Stimulated activated CD8-positive, alpha-beta memory T cell treated with anti-CD3 and anti-CD28 coated beads, Interleukin-4, amount 100 ng/mL, for 24 hours (primary cell): Measurements from ENCODE around the gene PRDM12.

Experiments used
- DNase-seq: peaks from one replicate; pipeline ENCODE4 v3.0.0-alpha.2; 2020; ENCODE audit warnings: low read depth

The PRDM12 gene

DNA sequence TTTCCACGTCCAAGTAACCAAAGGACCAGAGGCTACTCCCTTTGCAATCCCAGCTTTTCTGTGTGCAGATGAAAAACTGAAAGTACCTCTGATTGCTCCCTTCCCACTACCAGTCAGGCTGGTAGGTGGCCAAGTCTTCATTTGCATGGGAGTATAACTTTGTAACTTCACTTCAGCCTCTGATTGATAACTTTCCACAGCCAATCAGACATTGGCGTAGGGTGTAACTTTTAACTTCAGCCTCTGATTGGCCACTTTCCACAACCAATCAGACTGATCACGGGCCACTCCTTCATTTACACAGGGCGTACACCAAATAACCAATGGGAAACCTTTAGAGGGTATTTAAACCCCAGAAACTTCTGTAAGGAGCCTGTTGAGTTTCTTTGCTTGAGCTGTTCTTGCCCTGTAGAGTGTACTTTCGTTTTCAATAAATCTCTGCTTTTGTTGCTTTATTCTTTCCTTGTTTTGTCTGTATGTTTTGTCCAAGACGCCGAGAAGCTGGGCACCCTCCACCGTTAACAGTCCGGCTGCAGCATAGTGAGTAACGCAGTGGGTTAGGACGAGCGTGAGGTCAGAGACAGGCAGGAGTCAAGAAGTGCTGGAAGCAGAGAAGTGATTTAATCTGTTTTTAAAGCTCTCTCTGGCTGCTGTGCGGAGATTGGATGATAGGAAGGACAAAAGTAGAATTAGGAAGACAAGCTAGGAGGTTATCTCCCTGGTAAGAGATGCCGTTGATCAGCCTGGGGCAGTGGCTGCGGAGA lies 25.7 kb downstream of the PRDM12 start:
- no peak for DNase-seq

DNA sequence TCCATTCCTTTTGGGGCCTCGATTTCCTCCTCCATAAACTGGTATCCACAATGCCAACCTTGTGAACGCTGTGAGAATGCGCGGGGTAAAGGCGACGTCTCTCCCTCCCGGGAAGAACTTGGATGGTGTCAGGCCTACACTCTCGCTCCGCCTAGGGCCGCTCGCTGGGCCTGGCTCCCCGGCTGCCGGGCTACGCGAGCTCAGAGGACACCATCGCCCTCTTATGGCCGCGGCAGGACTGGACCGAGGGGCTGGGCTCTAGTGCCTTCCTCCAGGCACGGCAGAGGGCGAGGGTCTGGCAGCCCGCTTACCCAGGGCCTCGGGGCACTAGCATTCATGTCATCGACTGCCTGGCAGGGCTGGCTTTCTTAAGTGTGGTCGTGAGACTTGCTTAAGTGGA lies 27.9 kb downstream of the PRDM12 start:
- no peak for DNase-seq

DNA sequence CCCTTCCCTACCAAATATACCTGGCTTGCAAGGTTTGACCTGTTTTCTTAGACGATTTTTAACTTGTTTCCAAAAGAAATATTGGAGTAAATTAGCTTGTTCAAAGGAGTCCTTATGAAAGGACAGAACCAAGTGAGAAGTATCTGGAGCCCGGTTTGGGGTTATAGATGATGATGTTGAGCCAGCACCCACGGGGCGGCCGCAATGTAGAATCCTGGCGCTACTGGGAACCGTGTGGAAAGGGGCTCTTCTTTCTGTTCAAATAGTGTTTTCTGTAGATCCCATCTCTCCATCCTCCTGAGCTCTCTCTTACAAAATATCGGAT lies 28.7 kb downstream of the PRDM12 start:
- DNase-seq = no peak

DNA sequence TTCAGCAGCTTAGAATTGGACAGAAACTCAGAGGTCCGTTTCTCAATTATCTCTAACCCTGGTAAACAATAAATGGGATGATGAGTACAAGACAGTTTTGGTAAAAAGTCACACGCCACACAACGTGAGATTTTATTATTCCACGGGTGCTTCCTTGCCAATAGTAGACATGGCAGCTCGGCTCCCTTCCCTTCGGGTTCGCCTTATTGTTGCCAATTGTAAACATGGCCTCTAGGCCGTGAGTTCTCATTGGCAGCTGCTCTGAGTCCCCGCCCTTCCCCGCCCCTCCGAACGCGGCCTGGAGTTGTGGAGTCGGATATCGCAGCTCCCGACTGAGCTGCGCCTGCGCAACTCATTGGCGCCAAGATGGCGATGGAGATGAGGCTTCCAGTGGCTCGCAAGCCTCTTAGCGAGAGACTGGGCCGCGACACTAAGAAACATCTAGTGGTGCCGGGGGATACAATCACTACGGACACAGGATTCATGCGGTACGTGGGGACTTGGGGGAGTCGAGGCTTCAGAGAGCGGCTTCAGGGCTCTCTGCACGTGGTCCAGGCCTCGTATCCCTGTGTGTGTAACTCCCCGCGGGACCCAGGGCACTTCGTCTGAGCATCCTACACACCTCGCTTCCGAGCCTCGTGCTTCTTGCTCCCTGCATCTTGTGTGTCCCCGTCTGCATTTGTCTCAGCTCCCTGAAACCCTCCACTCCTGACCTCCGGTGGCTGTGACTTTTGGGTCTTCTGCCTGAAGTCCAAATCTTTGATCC lies 29.2 kb downstream of the PRDM12 start, which contains the start of gene EXOSC2:
EXOSC2 (plus strand) TSS at position 355 of the 766 bp plus-strand sequence; CDS start at position 367, 12 bp downstream.
- peak; percentile 98 for DNase-seq

DNA sequence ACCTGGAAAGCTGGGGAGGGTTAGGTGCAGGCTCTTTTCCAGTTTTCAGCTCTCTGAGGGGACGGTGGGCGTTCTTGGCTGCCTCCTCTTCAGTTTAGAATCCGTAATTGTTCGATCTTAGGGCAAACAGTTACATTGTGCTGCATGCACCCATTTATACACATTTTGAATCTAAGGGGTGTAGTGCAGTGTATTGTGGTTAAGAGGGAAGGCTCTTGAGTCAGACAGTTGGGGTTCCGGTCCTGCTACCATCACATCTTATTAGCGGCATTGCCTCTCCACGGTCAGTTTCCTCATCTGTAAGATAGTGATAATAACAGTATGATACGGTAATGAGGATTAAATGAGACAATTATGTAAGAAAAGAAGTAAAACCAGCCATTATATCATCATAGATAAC lies 29.8 kb downstream of the PRDM12 start:
- no peak for DNase-seq

DNA sequence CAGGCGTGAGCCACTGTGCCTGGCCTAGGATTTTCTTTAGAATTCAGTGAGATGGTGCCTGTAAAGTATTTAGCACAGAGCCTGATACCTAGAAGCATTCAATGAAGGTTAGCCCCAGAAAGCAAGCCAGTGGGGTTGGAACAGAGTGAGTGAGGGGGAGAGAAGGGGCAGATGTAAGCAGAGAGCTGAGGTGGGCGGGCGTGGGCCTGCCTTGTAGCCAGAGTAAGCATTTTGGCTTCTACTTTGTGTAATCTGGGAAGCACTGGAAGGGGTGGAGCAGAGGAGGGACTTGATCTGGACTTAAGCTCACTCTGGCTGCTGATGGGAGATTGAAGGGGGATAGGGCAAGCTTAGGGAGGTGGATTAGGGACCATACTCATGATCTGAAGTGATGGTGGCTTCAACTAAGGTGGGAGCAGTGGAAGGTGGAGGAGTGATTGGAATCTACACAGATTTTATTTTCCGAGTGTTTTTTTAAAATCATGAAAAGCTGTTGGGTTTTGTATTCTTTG lies 31.8 kb downstream of the PRDM12 start:
- DNase-seq = no peak

DNA sequence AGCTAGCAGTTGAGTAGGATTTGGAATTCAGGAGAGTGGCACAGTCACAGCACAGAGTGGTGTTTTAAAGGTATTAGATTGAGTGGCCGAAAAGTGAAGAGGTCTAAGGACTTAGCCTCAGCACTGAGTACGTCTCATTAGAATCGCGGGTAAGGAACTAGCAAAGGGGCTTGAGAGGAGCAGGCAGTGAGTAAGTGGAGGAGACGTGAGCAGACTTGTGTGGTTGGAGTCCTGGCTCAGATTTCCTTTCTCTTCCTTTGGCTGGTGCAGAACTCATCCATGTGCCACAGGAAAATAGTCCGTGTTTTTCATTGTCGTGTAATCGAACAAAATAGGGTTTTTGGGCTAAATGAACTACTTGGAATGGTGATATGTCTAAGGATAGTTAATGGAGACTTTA lies 32.6 kb downstream of the PRDM12 start:
- DNase-seq = no peak

DNA sequence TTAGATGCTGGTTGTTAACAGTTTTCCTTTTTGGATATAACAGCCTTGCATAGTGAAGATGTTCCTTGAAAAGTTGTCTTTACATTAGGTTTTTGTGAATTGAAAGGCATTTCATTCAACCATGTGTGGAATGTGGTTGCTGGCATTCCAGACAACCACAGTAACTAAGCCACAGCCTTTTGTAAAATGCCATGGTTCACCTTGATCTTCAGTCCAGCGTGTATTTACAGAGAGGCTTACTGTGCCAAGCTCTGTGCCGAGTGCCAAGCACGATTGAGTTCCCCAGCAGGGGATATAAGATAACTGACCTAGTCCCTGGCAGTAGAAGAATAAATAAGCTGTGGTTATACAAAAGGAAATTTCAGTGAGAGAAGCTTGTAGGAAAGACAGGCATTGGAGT lies 34.1 kb downstream of the PRDM12 start:
- DNase-seq = no peak

DNA sequence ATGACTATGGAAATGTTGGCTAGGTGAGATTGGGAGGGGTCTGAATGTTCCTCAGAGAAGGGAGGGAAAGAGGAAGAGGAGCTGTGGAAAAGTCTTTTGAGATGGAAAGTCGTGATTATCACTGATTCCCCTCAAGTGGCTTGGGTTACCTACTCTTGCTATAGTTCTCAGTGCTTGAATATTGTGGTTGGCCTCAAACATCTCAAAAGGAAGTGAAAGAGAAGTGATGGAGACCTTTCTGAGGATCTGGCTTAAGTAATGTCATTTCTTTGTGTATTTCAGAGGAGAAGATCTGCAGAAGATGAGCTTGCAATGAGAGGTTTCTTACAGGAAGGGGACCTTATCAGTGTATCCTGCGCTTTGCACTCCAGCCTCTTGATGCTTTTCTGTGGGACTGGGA lies 34.7 kb downstream of the PRDM12 start:
- DNase-seq = no peak

DNA sequence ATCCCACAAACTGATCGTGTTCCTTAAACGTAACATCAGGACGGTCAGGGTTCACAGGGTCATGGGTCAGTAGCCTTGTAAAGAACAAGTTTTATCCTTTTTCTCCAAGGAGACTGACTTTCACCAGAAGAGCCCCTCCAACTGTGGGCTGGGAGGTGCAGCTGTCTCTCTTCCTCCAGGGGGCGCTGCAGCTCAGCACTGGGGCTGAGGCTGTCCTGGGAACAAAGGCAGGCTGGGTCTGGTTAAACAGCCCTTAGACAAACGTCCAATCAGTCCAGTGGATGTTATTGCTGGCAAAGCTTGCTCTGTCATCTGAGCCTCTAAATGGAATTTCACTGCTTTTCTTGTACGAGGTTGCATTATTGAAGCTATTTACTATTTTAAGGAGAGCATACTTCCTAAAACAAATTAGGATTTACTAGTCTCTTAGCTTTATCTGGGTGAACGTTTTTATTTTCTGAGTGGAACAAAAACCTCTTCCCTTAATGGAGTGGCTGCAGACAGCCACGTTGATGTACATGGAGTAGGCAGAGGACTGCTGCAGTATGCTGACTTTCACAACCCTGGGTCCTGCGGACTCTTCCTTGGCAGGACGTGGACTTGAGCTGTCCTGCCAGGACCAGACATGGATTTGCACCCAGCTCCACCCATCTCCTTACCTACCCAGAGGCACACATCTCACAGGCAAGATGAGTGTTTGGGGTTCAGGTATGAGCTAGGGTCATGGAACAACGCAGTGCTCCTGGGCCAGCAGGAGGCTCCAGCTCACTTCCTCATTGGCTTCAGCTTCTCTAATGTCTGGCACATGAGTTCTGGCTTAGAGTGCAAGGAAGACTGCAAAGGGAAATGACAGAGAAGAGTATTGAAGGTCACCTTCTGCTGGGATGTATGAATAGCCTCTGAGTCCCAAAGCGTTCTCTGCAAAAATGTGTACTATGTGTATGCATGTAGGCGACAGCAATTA lies 36.9 kb downstream of the PRDM12 start:
- DNase-seq = peak; percentile 52

DNA sequence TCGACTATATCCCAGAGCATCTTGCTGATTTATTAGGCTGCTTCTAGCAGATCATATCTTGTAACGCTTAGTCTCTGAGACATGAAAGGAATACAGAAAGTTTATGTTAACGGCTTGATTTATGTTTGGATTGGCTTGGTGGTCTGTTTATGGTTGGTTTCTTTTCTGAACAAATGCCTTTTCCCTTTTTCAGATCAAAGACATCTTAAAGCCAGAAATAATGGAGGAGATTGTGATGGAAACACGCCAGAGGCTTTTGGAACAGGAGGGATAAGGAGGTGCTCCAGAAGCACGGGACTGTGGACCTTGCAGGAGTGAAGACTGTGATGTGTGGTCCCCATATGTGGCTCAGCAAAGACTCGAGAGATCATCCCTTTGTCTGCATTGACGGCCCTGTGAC lies 39.1 kb downstream of the PRDM12 start:
- no peak for DNase-seq

DNA sequence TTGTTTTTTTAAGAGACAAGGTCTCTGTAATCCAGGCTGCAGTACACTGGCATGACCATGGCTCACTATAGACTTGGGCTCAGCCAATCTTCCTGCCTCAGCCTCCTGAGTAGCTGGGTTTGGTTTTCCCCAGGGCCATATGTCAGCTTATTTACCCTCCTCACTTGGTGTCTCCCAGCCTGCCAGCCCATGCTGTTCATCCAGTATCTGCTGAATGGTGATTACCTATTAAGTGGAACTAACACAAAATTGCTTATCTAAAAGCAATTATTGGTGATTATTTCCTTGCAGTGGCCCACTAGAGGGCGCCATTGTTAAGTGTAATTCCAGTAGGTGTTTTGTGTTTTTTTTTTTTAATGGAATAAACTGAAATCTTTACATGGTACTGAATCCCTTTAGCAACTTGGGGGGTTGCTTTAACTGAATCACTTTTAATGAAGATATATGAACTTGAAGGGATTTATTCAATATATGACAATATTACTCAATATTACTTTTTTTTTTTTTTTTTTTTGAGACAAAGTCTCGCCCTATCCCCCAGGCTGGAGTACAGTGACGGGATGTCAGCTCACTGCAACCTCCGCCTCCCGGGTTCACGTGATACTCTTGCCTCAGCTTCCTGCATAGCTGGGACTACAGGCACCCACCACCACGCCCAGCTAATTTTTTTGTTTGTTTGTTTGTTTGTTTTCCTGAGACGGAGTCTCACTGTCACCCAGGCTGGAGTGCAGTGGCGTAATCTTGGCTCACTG lies 43.0 kb downstream of the PRDM12 start:
- peak; percentile 50 for DNase-seq

DNA sequence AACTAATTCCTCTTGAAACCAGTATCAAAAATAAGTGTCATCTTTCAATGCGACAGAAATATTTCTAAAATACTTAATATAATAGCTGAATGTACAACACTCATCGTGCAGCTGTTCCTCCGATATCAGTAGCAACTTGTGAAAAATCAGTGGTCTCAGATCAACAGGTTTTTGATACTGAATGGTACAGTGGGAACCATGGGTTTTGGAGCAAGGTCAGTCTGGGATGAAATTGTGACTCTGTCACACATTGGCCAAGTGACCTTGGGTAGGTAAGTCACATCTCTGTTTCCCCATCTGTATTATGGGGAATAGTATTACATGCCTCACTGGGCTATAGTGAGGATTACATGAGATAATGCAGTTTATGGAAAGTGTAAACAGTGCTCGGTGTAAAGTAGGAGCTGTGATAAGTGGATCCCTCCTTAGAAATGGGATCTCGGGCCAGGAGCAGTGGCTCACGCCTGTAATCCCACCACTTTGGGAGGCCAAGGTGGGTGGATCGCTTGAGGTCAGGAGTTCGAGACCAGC lies 46.5 kb downstream of the PRDM12 start:
- no peak for DNase-seq

DNA sequence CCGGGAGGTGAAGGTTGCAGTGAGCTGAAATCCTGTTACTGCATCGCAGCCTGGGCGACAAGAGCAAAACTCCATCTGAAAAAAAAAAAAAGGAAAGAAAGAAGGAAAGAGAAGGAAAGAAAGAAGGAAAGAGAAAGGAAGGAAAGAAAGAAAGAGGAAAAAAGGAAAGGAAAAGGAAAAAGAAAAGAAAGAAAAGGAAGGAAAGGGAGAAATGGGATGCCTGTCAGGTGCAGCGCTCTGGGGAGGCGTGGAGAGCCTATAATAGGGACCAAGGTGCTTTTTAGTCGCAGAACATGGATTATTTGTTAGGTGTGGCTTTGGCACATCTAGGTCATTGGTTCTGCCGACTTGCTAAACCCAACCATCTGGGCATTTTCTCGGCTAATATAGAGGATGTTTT lies 47.1 kb downstream of the PRDM12 start:
- no peak for DNase-seq

DNA sequence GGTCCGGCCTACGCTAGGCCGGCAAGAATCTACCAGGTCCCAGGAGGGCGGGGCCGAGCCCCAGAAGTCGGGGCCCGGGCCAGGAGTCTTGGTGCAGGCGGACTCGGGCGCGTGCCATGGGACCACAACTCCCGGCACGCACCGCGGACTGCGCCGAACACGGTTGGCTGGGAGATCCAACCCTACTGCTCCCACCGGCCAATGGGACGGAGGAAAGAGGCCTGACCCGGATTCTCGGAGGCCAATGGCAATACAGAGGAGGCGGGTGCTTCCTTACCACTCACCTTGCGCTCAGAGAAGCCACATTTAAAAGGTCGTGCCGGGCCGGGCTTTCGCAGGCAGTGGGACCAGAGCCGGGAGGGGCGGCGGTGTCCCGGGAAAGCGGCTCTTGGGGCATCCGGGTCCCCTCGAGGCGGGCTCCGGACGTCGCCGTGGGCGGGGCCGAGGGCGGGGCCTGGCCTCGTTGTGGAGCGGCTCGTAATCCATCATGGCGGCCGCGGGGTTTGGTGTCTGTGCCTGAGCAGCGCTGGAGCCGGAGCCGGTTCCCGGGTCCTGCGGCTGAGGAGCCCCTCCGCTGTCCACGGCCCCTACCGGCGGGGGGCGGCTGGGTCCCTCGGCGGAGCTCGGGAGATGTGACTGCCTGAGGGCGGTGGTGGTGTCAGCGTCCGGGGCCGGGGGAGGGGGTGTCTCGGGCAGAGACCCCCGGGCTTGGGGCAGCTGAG lies 48.3 kb downstream of the PRDM12 start:
- DNase-seq = peak; percentile 92

DNA sequence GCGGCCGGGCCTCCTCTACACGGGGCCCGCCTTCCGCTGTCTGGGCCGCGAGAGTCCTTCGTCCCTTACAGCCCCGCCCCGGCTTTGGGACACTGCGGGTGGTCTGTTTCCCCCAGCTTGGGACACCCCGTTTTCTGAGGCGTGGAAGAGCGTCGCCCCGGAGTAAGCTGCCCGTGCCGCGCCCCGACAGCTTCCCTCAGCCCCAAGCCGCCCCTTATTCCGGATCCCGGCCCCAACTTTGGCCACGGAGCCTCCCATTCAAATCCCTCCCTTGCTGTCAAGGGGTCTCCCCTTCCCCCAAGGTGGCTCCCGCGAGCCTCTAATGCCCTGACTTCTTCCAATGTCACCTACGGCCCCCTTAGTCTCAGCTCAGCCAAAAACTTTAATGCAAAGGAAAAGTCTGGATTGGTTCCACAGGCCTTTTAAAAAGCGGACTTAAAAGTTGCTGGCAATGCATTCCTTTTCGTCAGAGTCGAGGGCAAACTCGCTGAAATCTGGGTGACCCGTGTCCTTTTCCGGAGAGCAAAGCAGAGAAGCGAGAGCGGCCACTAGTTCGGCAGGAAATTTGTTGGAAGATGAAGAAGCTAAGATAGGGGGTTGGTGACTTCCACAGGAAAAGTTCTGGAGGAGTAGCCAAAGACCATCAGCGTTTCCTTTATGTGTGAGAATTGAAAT lies 49.0 kb downstream of the PRDM12 start:
- no peak for DNase-seq

DNA sequence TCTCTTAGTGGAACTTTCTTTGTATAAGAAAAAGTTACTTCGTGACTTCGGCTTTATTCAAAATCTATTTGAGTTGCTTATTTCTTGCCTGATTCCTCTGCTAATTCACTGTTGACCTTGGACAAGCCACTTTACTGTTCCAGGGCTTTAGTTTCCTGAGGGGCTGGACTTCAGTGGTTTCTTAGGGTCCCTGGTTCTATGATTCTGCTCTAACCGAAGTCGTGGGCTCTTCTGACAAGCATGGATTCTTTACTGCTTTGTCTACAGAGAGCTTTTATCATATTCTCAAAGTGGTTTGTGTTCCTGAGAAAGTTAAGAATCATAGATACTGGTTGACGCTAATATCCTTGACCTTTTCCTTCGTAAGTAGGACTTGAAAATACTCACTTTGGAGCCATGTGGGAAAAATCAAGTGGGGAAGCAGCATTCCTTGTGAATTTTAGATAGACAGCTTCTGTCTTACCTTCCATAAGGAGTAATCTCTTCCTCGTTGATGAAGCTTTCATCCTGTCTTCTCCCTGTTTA lies 50.3 kb downstream of the PRDM12 start:
- no peak for DNase-seq

DNA sequence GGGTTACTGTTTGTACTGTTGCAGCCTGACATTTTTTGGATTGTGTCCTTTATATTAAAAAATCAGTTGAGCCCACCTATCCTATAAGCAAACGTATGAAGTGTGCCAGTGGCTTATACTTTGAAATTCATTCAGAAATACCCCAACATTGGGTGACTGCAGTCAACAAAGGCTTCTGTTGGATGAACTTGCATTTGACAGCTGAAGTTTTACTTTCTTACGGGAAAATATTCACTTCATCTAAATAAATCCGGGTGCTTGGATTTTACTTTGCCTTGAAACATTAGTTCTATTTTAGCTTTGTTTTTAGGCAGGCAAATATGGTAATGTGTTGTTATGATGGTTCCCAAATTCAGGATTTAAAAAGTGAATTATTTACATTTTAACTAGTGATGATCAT lies 50.9 kb downstream of the PRDM12 start:
- DNase-seq = no peak

DNA sequence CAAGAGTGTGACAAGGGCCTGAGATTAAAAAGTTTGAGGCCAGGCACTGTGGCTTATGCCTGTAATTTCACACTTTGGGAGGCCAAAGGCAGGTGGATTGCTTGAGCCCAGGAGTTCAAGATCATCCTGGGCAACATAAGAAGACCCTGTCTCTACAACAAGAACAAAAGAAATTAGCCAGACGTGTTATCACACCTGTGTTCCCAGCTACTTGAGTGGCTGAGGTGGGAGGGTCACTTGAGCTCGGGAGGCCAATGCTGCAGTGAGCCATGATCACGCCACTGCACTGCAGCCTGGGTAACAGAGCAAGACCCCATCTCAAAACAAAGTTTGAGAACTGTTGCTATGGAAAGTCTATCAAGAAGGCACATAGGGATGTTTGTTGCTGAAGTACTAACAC lies 54.2 kb downstream of the PRDM12 start:
- no peak for DNase-seq

DNA sequence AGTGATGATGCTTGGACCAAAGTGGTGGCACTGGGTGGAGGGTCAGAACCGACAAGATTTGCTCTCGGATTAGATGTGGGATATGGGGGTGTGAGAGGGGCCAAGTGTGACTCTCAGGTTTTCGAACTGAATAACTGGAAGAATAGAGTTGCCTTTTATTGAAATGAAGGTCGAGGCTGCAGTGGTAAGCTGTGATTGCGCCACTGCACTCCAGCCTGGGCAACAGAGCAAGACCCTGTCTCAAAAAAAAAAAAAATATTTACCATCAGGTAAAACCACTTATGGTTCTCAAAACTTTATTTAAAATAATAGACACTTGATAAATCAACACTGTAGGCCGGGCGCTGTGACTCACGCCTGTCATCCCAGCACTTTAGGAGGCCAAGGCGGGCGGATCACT lies 56.4 kb downstream of the PRDM12 start:
- no peak for DNase-seq
